Liver (tissue), 9 donors: Measurements from ENCODE around the gene CUL2. TPM values are rescaled to one million over a fixed set of nuclear protein-coding genes. Genes with fewer than 3 reads are reported as not detected.

Source experiments
- DNase-seq: peaks from one replicate; pipeline ENCODE4 v3.0.0-alpha.2; 2017; ENCODE audit warnings: low spot score
- H3K27ac ChIP-seq, 2 donors: one replicate each; pipeline ENCODE4 v1.7.0; 2013; ENCODE audit warnings: inconsistent platforms in 2 of 2, low read length in 2 of 2, control low read depth in 1 of 2, low read depth in 1 of 2, mild to moderate bottlenecking in 1 of 2
- H3K27me3 ChIP-seq, 4 donors: one replicate each; pipeline versions ENCODE4 v1.6.1 to v1.7.0; 2013; ENCODE audit warnings: low read length in 3 of 4, inconsistent platforms in 1 of 4, mild to moderate bottlenecking in 1 of 4, moderate library complexity in 1 of 4; ENCODE audit not compliant: control insufficient read depth in 4 of 4, insufficient read depth in 4 of 4
- H3K36me3 ChIP-seq, 4 donors: one replicate each; pipeline versions ENCODE4 v1.6.1 to v1.7.0; 2013; ENCODE audit warnings: low read length in 3 of 4, mild to moderate bottlenecking in 3 of 4, low read depth in 1 of 4, moderate library complexity in 1 of 4; ENCODE audit not compliant: control insufficient read depth in 4 of 4, insufficient read depth in 3 of 4
- H3K4me1 ChIP-seq, 4 donors: one replicate each; pipeline versions ENCODE4 v1.6.1 to v1.7.0; 2013; ENCODE audit warnings: low read length in 3 of 4, mild to moderate bottlenecking in 3 of 4, moderate library complexity in 1 of 4; ENCODE audit not compliant: control insufficient read depth in 4 of 4, insufficient read depth in 4 of 4
- H3K4me3 ChIP-seq, 3 donors: one replicate each; pipeline versions ENCODE4 v1.6.1 to v1.7.0; 2013; ENCODE audit warnings: low read length in 3 of 3, control low read depth in 1 of 3, low read depth in 1 of 3, mild to moderate bottlenecking in 1 of 3
- H3K9ac ChIP-seq, 2 donors: one replicate each; pipeline ENCODE4 v1.7.0; 2013; ENCODE audit warnings: low read length in 2 of 2, mild to moderate bottlenecking in 2 of 2, moderate library complexity in 2 of 2, control low read depth in 1 of 2, low read depth in 1 of 2
- H3K9me3 ChIP-seq, 4 donors: one replicate each; pipeline versions ENCODE4 v1.6.1 to v1.7.0; 2013; ENCODE audit warnings: low read length in 3 of 4; ENCODE audit not compliant: control insufficient read depth in 4 of 4
- EGR1 ChIP-seq, 2 donors: IDR thresholded peaks; 2 replicates each; pipeline ENCODE4 v1.6.1; 2016 to 2018; ENCODE audit warnings: antibody characterized with exemption in 2 of 2, low read depth in 2 of 2
- FOXA2 ChIP-seq: IDR thresholded peaks from 2 replicates; pipeline ENCODE4 v1.6.1; 2016; ENCODE audit warnings: antibody characterized with exemption
- GABPA ChIP-seq, 2 donors: IDR thresholded peaks in 1 of 2; conservative IDR thresholded peaks in 1 of 2; 2 replicates each; pipeline ENCODE4 v1.6.1; 2016; ENCODE audit warnings: antibody characterized with exemption in 2 of 2, mild to moderate bottlenecking in 1 of 2, moderate library complexity in 1 of 2
- HNF4A ChIP-seq, 2 donors: conservative IDR thresholded peaks; 2 replicates each; pipeline ENCODE4 v1.6.1; 2016; ENCODE audit warnings: antibody characterized with exemption in 2 of 2, mild to moderate bottlenecking in 2 of 2
- HNF4G ChIP-seq: IDR thresholded peaks from 2 replicates; pipeline ENCODE4 v1.6.1; 2016; ENCODE audit warnings: antibody characterized with exemption
- JUND ChIP-seq, 2 donors: IDR thresholded peaks; 2 replicates each; pipeline ENCODE4 v1.6.1; 2016; ENCODE audit warnings: antibody characterized with exemption in 2 of 2
- NR2F2 ChIP-seq: IDR thresholded peaks from 2 replicates; pipeline ENCODE4 v1.6.1; 2016; ENCODE audit warnings: antibody characterized with exemption
- REST ChIP-seq: IDR thresholded peaks from 2 replicates; pipeline ENCODE4 v1.6.1; 2016; ENCODE audit warnings: antibody characterized with exemption, mild to moderate bottlenecking
- RXRA ChIP-seq, 2 donors: IDR thresholded peaks; 2 replicates each; pipeline ENCODE4 v1.6.1; 2017 to 2018; ENCODE audit warnings: antibody characterized with exemption in 2 of 2, mild to moderate bottlenecking in 1 of 2
- SP1 ChIP-seq: IDR thresholded peaks from 2 replicates; pipeline ENCODE4 v1.6.1; 2018; ENCODE audit warnings: antibody characterized with exemption, mild to moderate bottlenecking
- TAF1 ChIP-seq: conservative IDR thresholded peaks from 2 replicates; pipeline ENCODE4 v1.6.1; 2016; ENCODE audit warnings: antibody characterized with exemption, mild to moderate bottlenecking
- ZBTB33 ChIP-seq: IDR thresholded peaks from 2 replicates; pipeline ENCODE4 v1.6.1; 2016; ENCODE audit warnings: antibody characterized with exemption
- WGBS: extraction: QIAGEN DNeasy Blood & Tissue Kit; methylation state at CpG from one replicate; pipeline ENCODE4 v1.1.7; 2013; 5-methylcytosine and 5-hydroxymethylcytosine counted together
- polyA plus RNA-seq, 2 donors: library from polyadenylated mRNA; stranded (reverse) in 1 of 2; unstranded in 1 of 2; fragments of 200-250 nt in 1 of 2; fragments of >200 nt in 1 of 2; fragmentation: Nextera tagmentation in 1 of 2; extraction: Ambion mirVana in 1 of 2; gene quantifications; one replicate each; pipeline versions ENCODE4 v1.2.1 to v1.2.3, GENCODE V29; 2013 to 2015
- total RNA-seq, 2 donors: library from RNA; depleted of rRNA; stranded (reverse); fragments of >200 nt; gene quantifications; one replicate each; pipeline ENCODE4 v1.2.3, GENCODE V29; 2014
- TF ChIP-seq, protein P1 (sequence below): fragments of 150-350 bp; IDR thresholded peaks from 2 replicates; pipeline ENCODE4 v1.5.1; 2017; ENCODE audit warnings: improper control_type of control experiment, low read depth, low read length; ENCODE audit not compliant: missing input control
- TF ChIP-seq, protein P2 (sequence below): IDR thresholded peaks from 2 replicates; pipeline ENCODE4 v1.6.1; 2016; ENCODE audit warnings: antibody characterized with exemption
- donor health status: healthy.
- donor health status: healthy.
- donor health status: healthy.
- donor health status: healthy.
- donor health status: healthy.

The CUL2 gene
- total and polyA plus RNA-seq, 4 donors, result 8.6 to 14.1 (median 12.1) TPM

GRCh38 chr10:35059481-35059880, 30.7 kb downstream of the CUL2 start:
- TF ChIP-seq, protein P1, sequence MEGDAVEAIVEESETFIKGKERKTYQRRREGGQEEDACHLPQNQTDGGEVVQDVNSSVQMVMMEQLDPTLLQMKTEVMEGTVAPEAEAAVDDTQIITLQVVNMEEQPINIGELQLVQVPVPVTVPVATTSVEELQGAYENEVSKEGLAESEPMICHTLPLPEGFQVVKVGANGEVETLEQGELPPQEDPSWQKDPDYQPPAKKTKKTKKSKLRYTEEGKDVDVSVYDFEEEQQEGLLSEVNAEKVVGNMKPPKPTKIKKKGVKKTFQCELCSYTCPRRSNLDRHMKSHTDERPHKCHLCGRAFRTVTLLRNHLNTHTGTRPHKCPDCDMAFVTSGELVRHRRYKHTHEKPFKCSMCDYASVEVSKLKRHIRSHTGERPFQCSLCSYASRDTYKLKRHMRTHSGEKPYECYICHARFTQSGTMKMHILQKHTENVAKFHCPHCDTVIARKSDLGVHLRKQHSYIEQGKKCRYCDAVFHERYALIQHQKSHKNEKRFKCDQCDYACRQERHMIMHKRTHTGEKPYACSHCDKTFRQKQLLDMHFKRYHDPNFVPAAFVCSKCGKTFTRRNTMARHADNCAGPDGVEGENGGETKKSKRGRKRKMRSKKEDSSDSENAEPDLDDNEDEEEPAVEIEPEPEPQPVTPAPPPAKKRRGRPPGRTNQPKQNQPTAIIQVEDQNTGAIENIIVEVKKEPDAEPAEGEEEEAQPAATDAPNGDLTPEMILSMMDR, result no peak
- no peak for TF ChIP-seq HNF4A (conservative IDR thresholded peaks at IDR 0.05)
- TF ChIP-seq RXRA (IDR thresholded peaks at IDR 0.05), result no peak
- no peak for TF ChIP-seq GABPA (IDR thresholded peaks at IDR 0.05 in 1 of 2, conservative IDR thresholded peaks at IDR 0.05 in 1 of 2)
- TF ChIP-seq FOXA2, result no peak
- TF ChIP-seq ZBTB33, result no peak
- TF ChIP-seq NR2F2, result no peak
- TF ChIP-seq TAF1, result no peak
- TF ChIP-seq EGR1 (IDR thresholded peaks at IDR 0.05; ENCODE audit: low read depth in 2 of 2), result no peak
- Histone ChIP-seq H3K36me3 (peaks cover 4 to 38% (median 16%) of the 10 kb centered on the region in 4 donors), H3K27me3 (no peaks in the 10 kb centered on the region), H3K9ac (no peak overlapping the region), H3K4me3 (no peak overlapping the region), H3K27ac (no peak overlapping the region), H3K4me1 (no peaks in the 10 kb centered on the region), H3K9me3 (no peaks in the 10 kb centered on the region)
- DNase-seq, result no peak

- no peak overlapping the region for H3K9ac ChIP-seq
- TF ChIP-seq HNF4G (no peak), REST (no peak), HNF4A (conservative IDR thresholded peaks at IDR 0.05) (no peak), JUND (IDR thresholded peaks at IDR 0.05) (no peak), SP1 (no peak), ZBTB33 (no peak)
- TF ChIP-seq, protein P2, sequence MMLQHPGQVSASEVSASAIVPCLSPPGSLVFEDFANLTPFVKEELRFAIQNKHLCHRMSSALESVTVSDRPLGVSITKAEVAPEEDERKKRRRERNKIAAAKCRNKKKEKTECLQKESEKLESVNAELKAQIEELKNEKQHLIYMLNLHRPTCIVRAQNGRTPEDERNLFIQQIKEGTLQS, result no peak
- WGBS, result 97% methylated on average over 1 of the region's 1 CpG
Measured at GRCh38 chr10:35058686-35059085, 31.5 kb downstream of the CUL2 start.

More at GRCh38 chr10:35058686-35059085, 31.5 kb downstream of the CUL2 start:
- no peak overlapping the region for H3K27ac ChIP-seq
- DNase-seq, result no peak
- H3K36me3 ChIP-seq, result peaks cover 4 to 41% (median 17%) of the 10 kb centered on the region in 4 donors
- no peaks in the 10 kb centered on the region for H3K27me3 ChIP-seq
- no peak overlapping the region for H3K4me3 ChIP-seq
- no peaks in the 10 kb centered on the region for H3K4me1 ChIP-seq
- H3K9me3 ChIP-seq, result no peaks in the 10 kb centered on the region
